D721Med (cell line): ENCODE measurements around the gene BRINP3.
A peak's percentile ranks its signal among the peaks of the same experiment; 100 is the strongest.
"Not testable (repeated sequence)": the region's sequence is repeated elsewhere in the genome, so short reads cannot be mapped to it uniquely, and the experiment has no call there.

Experiments used
- DNase-seq: peaks from one replicate; pipeline ENCODE4 v3.0.0; 2011; ENCODE audit warnings: low spot score; ENCODE audit not compliant: insufficient read length
- FAIRE-seq: peaks from 2 replicates; lab custom pipeline; 2011; peaks lifted over from hg19 to GRCh38; lab: Jason Lieb, UNC
- TF ChIP-seq, protein P1 (sequence below): IDR thresholded peaks from 2 replicates; pipeline ENCODE4 v1.5.1; 2012; ENCODE audit warnings: mild to moderate bottlenecking, control low read depth; ENCODE audit not compliant: insufficient read depth; ENCODE audit errors: missing control alignments

BRINP3 gene

DNA sequence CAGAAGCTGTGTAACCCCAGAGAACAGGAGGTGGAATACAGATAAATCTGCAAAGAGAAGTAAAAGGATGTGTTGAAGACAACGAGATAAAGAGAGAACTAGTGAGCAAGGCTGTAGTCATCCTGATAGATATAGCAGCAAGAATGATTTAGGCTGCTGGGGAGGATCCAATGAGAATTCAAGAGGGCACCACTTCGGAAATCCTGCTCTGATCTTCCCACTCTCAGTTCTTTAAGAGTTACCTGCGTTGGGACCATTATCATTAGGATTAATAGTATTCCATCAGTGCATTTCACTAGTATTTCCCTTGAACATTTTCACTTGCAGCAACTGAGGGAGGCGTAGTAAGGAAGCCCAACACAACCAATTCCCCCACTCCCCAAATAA lies at the start of gene BRINP3:
TSS of gene BRINP3 (minus strand) at position 103 of the 387 bp plus-strand sequence.
- DNase-seq: no peak
- FAIRE-seq: no peak
- TF ChIP-seq, protein P1, sequence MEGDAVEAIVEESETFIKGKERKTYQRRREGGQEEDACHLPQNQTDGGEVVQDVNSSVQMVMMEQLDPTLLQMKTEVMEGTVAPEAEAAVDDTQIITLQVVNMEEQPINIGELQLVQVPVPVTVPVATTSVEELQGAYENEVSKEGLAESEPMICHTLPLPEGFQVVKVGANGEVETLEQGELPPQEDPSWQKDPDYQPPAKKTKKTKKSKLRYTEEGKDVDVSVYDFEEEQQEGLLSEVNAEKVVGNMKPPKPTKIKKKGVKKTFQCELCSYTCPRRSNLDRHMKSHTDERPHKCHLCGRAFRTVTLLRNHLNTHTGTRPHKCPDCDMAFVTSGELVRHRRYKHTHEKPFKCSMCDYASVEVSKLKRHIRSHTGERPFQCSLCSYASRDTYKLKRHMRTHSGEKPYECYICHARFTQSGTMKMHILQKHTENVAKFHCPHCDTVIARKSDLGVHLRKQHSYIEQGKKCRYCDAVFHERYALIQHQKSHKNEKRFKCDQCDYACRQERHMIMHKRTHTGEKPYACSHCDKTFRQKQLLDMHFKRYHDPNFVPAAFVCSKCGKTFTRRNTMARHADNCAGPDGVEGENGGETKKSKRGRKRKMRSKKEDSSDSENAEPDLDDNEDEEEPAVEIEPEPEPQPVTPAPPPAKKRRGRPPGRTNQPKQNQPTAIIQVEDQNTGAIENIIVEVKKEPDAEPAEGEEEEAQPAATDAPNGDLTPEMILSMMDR: no peak

GRCh38 chr1:190511554-190511953 lies 33.9 kb upstream of the BRINP3 start:
- TF ChIP-seq, protein P1: no peak
- FAIRE-seq (no peak), DNase-seq (no peak)

DNA sequence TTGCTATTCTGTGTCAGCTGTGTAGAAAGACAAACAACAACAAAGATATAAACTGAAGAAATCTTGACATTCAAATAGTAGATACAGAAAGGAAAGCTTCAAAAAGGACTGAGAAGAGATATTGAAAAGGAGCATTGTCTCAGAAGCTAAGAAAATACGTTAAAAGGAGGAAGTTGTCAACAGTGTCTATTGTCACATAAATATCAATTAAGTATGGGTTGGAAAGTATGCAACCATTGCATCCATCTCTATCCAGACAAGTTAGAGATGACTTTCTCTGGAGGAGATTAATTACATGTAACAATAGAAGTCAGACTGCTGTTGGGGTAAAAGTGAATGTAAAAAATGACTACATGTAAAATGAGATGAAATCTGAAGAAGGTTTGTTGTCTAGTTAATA lies 29.7 kb upstream of the BRINP3 start:
- FAIRE-seq (peak; percentile 78), DNase-seq (no peak)
- TF ChIP-seq, protein P1: no peak

GRCh38 chr1:190504539-190504938 lies 26.9 kb upstream of the BRINP3 start:
- not testable (repeated sequence) for FAIRE-seq, DNase-seq

DNA sequence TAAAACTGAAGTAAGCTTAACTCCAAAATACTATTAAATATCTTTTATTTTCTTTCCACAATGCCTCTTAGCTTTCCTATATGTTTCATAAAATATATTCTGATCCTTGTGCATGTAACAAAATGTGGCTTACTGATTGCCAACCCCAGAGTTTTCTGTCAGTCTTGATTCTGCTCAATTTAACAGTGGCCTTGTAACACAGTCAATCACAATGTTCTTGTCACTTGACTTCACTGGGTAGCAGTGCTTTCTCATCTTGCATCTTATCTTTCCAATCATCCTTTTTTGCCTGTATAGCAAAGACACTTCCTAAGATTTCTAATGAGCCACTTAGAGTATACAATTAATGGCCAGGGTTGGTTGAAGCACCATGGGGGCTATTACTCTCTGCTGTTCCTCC lies 19.9 kb upstream of the BRINP3 start:
- FAIRE-seq (no peak), DNase-seq (no peak)
- TF ChIP-seq, protein P1: no peak

GRCh38 chr1:190494451-190494850 lies 16.8 kb upstream of the BRINP3 start:
- TF ChIP-seq, protein P1: no peak
- peak; percentile 80 for FAIRE-seq

GRCh38 chr1:190491404-190491803 lies 13.7 kb upstream of the BRINP3 start:
- no peak for FAIRE-seq
- DNase-seq: no peak
- TF ChIP-seq, protein P1: no peak

More at GRCh38 chr1:190494451-190494850, 16.8 kb upstream of the BRINP3 start:
- no peak for DNase-seq

- DNase-seq: no peak
- TF ChIP-seq, protein P1: no peak
- no peak for FAIRE-seq
Observed at GRCh38 chr1:190484045-190484444, 6.4 kb upstream of the BRINP3 start.
